CD4-positive, CD25-positive, alpha-beta regulatory T cell (primary cell): ENCODE results near the gene TMA7B. TPM values are rescaled to one million over a fixed set of nuclear protein-coding genes. Genes with fewer than 3 reads are reported as not detected.

Experiments used
- ATAC-seq, 2 donors: fragments of 150-1000 bp; cut with Tn5 transposase; one replicate each; pipeline ENCODE4 v1.10.0; 2021; ENCODE audit warnings: low read depth in 2 of 2, moderate number of reproducible peaks in 2 of 2, moderate library complexity in 1 of 2
- DNase-seq, 3 donors: peaks; one replicate each; pipeline versions ENCODE4 v3.0.0 to v3.0.0-alpha.2; 2012 to 2022; ENCODE audit warnings: mixed read lengths in 1 of 3
- H3K27ac ChIP-seq: one replicate; pipeline ENCODE4 v1.7.0; 2013; ENCODE audit warnings: mild to moderate bottlenecking, low read length; ENCODE audit not compliant: insufficient read depth, poor library complexity, severe bottlenecking
- H3K27me3 ChIP-seq: one replicate; pipeline ENCODE4 v1.7.0; 2013; ENCODE audit warnings: low read length; ENCODE audit not compliant: control insufficient read depth, insufficient read depth
- H3K36me3 ChIP-seq: one replicate; pipeline ENCODE4 v1.7.0; 2013; ENCODE audit warnings: mild to moderate bottlenecking, low read length, moderate library complexity; ENCODE audit not compliant: control insufficient read depth, insufficient read depth
- H3K4me1 ChIP-seq: 2 replicates; pipeline ENCODE4 v1.7.0; 2013; ENCODE audit warnings: mild to moderate bottlenecking, low read length; ENCODE audit not compliant: insufficient read depth, control insufficient read depth, poor library complexity, severe bottlenecking
- H3K4me3 ChIP-seq: one replicate; pipeline ENCODE4 v1.7.0; 2013; ENCODE audit warnings: low read depth, mild to moderate bottlenecking, low read length, moderate library complexity
- H3K9me3 ChIP-seq, 2 experiments: 1 replicate in 1 of 2; 2 replicates in 1 of 2; pipeline ENCODE4 v1.7.0; 2013; ENCODE audit warnings: low read length in 2 of 2, mild to moderate bottlenecking in 1 of 2, moderate library complexity in 1 of 2; ENCODE audit not compliant: control insufficient read depth in 2 of 2
- H3K27ac Mint-ChIP-seq, 3 donors: one replicate each; pipeline ENCODE4 v1.8.0; 2020 to 2022; ENCODE audit warnings: mild to moderate bottlenecking in 3 of 3, mixed read lengths in 3 of 3, moderate library complexity in 2 of 3
- H3K27me3 Mint-ChIP-seq: one replicate; pipeline ENCODE4 v1.8.0; 2022; ENCODE audit warnings: mild to moderate bottlenecking, mixed read lengths
- H3K36me3 Mint-ChIP-seq: one replicate; pipeline ENCODE4 v1.8.0; 2020; ENCODE audit warnings: mixed read lengths
- H3K4me1 Mint-ChIP-seq, 4 donors: one replicate each; pipeline ENCODE4 v1.8.0; 2020 to 2022; ENCODE audit warnings: mixed read lengths in 4 of 4, mild to moderate bottlenecking in 1 of 4
- H3K4me3 Mint-ChIP-seq, 4 donors: one replicate each; pipeline ENCODE4 v1.8.0; 2020 to 2022; ENCODE audit warnings: mild to moderate bottlenecking in 4 of 4, mixed read lengths in 4 of 4, moderate library complexity in 3 of 4
- H3K9me3 Mint-ChIP-seq, 7 donors: one replicate each; pipeline ENCODE4 v1.8.0; 2020 to 2022; ENCODE audit warnings: mixed read lengths in 7 of 7, mild to moderate bottlenecking in 3 of 7, moderate library complexity in 2 of 7
- polyA plus RNA-seq, 4 donors: library from polyadenylated mRNA; unstranded; fragments of 300-500 nt; fragmentation: Illumina TruSeq; gene quantifications; one replicate each; pipeline ENCODE4 v1.2.3, GENCODE V29; 2021
- total RNA-seq: library from RNA; stranded (reverse); gene quantifications from one replicate; pipeline ENCODE4 v1.2.3, GENCODE V29; 2022

Gene TMA7B
- total and polyA plus RNA-seq, 5 donors from 2014 or later = 0.91 to 13.0 (median 1.7) TPM

DNA sequence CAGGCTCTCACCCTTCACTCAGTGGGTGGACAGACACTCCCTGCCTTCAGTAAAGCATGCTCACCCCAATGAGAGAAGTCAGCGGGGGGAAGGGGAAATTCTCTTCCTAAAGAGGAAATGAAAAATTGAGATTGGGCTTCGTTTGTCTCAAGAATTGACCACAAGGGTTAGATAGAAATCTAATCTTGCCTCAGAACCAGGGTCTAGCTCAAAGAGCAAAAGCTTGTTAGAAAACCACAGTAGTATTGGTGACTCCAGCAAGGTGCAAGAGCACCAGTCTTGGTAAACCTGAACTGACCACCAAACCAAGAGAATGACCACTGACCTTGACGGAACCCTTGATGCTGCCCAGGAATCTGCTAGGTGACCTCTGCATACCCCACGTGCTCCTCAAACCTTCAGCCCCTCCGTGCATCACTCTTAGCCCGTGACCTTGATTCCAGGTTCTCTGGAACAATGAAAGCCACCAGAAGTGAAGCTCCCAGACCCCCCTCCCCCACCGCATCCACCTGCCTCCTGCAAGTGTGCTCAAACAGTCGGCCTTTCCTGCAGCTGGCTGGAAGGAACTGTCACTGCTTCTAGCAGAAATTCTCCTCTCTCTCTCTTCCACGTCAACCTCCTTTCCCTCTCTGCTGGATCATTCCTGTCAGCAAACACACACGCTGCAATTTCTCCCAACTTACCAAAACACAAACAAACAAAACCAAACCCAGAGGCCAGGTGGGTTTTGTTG lies 3.1 kb upstream of the TMA7B start:
- no peaks in the 10 kb centered on the region for H3K27me3 ChIP-seq
- H3K4me1 ChIP-seq = peaks cover 72% of the 10 kb centered on the region
- Mint-ChIP-seq H3K36me3 (peaks cover 68% of the 10 kb centered on the region), H3K27me3 (no peaks in the 10 kb centered on the region), H3K4me1 (peaks cover 24 to 88% (median 68%) of the 10 kb centered on the region in 4 donors), H3K27ac (peak overlapping the region; percentile 49 to 90 (median 88)), H3K9me3 (peaks cover 0 to 1% (median 0%) of the 10 kb centered on the region in 7 donors), H3K4me3 (peak overlapping the region in 1 of 4 donors; percentile 12)
- H3K27ac ChIP-seq = peak overlapping the region; percentile 47
- no peaks in the 10 kb centered on the region for H3K9me3 ChIP-seq
- H3K4me3 ChIP-seq = no peak overlapping the region
- ATAC-seq = no peak
- no peak for DNase-seq
- H3K36me3 ChIP-seq = peaks cover 52% of the 10 kb centered on the region

DNA sequence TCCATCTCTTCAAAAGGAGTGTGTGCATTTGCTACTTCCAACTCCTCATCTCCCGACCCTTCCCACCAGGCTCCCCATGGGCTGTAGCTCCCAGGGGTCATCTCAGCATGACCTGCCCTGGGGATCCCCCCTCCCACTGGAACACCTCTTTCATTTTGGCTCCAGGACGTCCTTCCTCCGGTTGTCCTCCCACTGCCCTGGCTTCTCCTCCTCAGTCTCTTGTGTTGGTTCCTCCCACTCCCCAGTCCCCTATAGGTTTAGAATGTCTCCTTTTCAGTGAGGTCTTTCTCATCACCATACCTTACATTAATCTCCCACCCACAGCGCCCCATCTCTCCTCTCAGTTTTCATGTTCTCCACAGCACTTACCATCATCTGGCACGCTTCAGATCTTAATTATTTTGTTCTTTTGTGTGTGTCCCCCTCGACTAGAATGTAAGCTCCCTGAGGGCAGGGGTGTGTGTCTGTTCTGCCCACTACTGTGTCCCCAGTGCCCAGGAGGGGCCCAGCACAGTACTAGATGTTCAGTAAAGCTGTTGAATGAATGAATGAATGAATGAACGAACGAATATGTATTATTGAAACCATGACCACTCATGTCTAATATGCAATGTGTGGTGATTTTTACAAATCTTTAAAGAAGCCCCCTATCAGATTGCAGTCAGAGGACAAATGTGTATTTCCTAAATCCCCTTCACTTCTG lies 2.0 kb upstream of the TMA7B start:
- peaks cover 60% of the 10 kb centered on the region for H3K36me3 ChIP-seq
- H3K4me3 Mint-ChIP-seq = peak overlapping the region in 2 of 4 donors; percentile 32 to 65
- ATAC-seq (no peak), DNase-seq (no peak)
- H3K4me1 ChIP-seq = peaks cover 62% of the 10 kb centered on the region
- no peaks in the 10 kb centered on the region for H3K27me3 Mint-ChIP-seq
- peak overlapping the region; percentile 76 to 88 (median 77) for H3K27ac Mint-ChIP-seq
- no peaks in the 10 kb centered on the region for H3K27me3 ChIP-seq
- H3K36me3 Mint-ChIP-seq = peaks cover 66% of the 10 kb centered on the region
- H3K4me1 Mint-ChIP-seq = peaks cover 16 to 79% (median 59%) of the 10 kb centered on the region in 4 donors
- H3K27ac ChIP-seq = no peak overlapping the region
- no peaks in the 10 kb centered on the region for H3K9me3 ChIP-seq
- H3K9me3 Mint-ChIP-seq = peaks cover 0 to 1% (median 0%) of the 10 kb centered on the region in 7 donors
- no peak overlapping the region for H3K4me3 ChIP-seq

DNA sequence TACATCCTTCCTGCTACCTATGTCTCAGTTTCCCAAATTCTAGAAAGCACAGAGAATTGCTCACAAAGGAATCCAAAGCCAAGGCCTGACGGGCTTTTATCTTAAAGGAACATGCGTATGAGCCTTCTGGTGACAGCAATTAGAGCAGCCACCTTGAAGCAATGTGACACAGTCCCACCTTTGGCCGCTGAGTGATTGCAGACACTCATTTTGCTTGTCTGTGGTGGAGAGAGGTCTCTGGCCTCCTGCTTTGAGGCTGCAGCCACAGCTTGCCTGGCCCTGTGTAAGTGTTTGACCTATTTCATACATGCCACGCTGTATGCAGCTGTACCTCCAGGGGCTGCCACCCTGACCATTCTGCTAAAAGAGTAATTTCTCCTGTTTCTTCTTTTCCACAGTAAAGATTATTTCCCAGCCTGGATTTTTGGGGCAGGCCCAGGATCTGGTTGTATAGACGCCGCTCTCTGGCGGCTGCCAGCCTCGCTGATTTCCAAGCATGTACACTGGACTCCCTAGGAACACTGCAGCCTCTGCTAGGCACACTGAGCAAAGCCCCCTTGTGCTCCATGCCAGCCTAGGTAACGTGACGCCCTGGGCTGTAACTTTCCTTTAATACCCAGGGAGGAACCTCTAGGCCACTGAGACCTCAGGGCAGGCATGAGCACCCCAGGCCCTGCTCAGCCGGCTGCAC lies 1.1 kb upstream of the TMA7B start:
- Mint-ChIP-seq H3K9me3 (peaks cover 0 to 1% (median 0%) of the 10 kb centered on the region in 7 donors), H3K36me3 (peaks cover 62% of the 10 kb centered on the region), H3K4me1 (peaks cover 13 to 72% (median 53%) of the 10 kb centered on the region in 4 donors), H3K27ac (peak overlapping the region; percentile 77 to 92 (median 88)), H3K4me3 (peak overlapping the region; percentile 39 to 77 (median 63)), H3K27me3 (no peaks in the 10 kb centered on the region)
- H3K4me1 ChIP-seq = peaks cover 54% of the 10 kb centered on the region
- no peak overlapping the region for H3K4me3 ChIP-seq
- peak overlapping the region; percentile 19 for H3K27ac ChIP-seq
- ATAC-seq (no peak), DNase-seq (no peak)
- peaks cover 65% of the 10 kb centered on the region for H3K36me3 ChIP-seq
- no peaks in the 10 kb centered on the region for H3K9me3 ChIP-seq
- H3K27me3 ChIP-seq = no peaks in the 10 kb centered on the region

DNA sequence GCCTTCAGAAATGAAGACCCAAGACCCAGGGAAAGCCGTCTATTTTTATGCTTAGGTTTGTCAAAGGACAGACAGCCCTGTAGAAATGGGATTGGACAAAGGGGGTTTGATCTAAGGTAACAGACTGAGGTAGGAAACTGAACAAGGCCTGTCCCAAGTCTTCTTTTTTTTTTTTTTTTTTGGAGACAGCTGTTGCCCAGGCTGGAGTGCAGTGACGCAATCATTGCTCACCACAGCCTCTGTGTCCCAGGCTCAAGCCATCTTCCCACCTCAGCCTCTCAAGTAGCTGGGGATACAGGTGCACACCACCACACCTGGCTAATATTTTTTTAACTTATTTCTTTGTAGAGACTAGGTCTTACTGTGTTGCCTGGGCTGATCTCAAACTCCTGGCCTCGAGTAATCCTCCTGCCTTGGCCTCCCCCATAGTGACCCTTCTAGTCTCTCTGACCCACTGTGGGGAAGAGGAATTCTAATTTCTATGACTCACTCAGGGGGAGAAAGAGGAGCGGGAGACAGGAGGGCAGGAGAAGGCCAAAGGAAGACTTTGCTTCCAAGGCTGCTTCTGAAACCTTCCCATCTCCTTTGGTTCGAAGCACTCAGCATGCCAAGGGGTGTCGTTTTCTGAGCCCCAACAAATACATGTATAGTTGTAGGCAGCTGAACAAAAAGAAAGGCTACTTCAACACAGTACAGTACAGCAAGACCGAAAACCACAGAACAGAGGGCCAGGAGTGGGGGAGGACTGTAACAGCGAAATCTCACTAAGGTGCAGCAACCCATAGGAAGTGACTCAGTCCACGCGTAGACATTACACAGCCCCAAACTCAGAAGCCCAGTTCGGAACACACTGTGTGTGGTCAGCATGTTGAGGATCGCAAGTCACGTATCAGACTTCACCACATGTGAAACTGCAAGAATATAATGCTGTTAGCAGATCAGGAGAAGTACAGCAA lies 872 bp downstream of the TMA7B start:
- no peaks in the 10 kb centered on the region for H3K27me3 ChIP-seq
- H3K27me3 Mint-ChIP-seq = no peaks in the 10 kb centered on the region

DNA sequence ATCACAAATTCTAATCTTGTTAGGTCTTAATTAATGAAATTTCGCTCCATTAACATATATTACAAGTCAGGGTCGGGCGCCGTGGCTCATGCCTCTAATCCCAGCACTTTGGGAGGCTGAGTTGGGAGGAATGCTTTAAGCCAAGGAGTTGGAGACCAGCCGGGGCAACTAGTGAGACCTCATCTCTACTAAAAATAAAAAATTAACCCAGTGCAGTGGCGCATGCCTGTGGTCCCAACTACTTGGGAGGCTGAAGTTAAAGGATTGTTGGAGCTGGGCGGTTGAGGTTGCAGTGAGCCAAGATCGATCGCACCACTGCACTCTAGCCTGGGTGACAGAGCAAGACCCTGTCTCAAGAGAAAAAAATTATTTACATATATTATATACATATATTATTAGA lies 1.9 kb downstream of the TMA7B start:
- H3K36me3 ChIP-seq = peaks cover 84% of the 10 kb centered on the region
- peaks cover 37% of the 10 kb centered on the region for H3K4me1 ChIP-seq

More for the DNA sequence above, 872 bp downstream of the TMA7B start:
- Mint-ChIP-seq H3K4me1 (peaks cover 13 to 62% (median 47%) of the 10 kb centered on the region in 4 donors), H3K27ac (peak overlapping the region; percentile 77 to 96 (median 88)), H3K36me3 (peaks cover 58% of the 10 kb centered on the region), H3K9me3 (peaks cover 0 to 1% (median 0%) of the 10 kb centered on the region in 7 donors), H3K4me3 (peak overlapping the region in 3 of 4 donors; percentile 5 to 37 (median 20))
- H3K36me3 ChIP-seq = peaks cover 79% of the 10 kb centered on the region
- ATAC-seq (peak; percentile 85), DNase-seq (peak; percentile 16 to 91 (median 37))
- H3K4me3 ChIP-seq = peak overlapping the region; percentile 37
- H3K9me3 ChIP-seq = no peaks in the 10 kb centered on the region
- H3K27ac ChIP-seq = peak overlapping the region; percentile 61
- H3K4me1 ChIP-seq = peaks cover 40% of the 10 kb centered on the region

DNA sequence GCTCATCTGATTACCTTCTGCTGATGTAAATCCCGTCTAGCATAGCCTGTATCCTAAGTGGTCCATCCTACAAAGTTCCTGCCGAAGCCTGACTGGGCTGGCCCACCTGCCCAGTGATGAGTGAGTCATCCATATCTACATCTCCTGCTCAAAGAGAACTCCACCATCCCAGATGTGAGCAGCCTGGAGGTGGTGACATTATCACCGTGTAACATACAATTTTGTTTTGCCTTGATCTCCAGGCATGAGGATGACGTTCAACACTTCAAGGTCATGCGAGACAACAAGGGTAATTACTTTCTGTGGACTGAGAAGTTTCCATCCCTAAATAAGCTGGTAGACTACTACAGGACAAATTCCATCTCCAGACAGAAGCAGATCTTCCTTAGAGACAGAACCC lies 5.6 kb downstream of the TMA7B start:
- no peak overlapping the region for H3K27ac ChIP-seq
- H3K4me3 ChIP-seq = no peak overlapping the region
- Mint-ChIP-seq H3K4me1 (peaks cover 8 to 25% (median 18%) of the 10 kb centered on the region in 4 donors), H3K36me3 (peaks cover 60% of the 10 kb centered on the region), H3K4me3 (no peak overlapping the region), H3K27ac (peak overlapping the region in 1 of 3 donors; percentile 30), H3K9me3 (no peaks in the 10 kb centered on the region), H3K27me3 (no peaks in the 10 kb centered on the region)
- peaks cover 87% of the 10 kb centered on the region for H3K36me3 ChIP-seq
- DNase-seq (no peak), ATAC-seq (no peak)
- H3K27me3 ChIP-seq = no peaks in the 10 kb centered on the region
- H3K4me1 ChIP-seq = peaks cover 12% of the 10 kb centered on the region
- no peaks in the 10 kb centered on the region for H3K9me3 ChIP-seq

More for the DNA sequence above, 1.9 kb downstream of the TMA7B start:
- H3K27me3 Mint-ChIP-seq = no peaks in the 10 kb centered on the region
- H3K4me1 Mint-ChIP-seq = peaks cover 13 to 59% (median 44%) of the 10 kb centered on the region in 4 donors
- no peak overlapping the region for H3K4me3 ChIP-seq
- ATAC-seq (no peak), DNase-seq (no peak)
- peak overlapping the region; percentile 77 to 96 (median 80) for H3K27ac Mint-ChIP-seq
- peak overlapping the region; percentile 61 for H3K27ac ChIP-seq
- peak overlapping the region in 2 of 4 donors; percentile 5 to 42 for H3K4me3 Mint-ChIP-seq
- H3K27me3 ChIP-seq = no peaks in the 10 kb centered on the region
- no peaks in the 10 kb centered on the region for H3K9me3 ChIP-seq
- H3K9me3 Mint-ChIP-seq = no peaks in the 10 kb centered on the region
- H3K36me3 Mint-ChIP-seq = peaks cover 63% of the 10 kb centered on the region
